ENCODE results near the gene GUCY1B1. TPM values are rescaled to one million over a fixed set of nuclear protein-coding genes. Genes with fewer than 3 reads are reported as not detected.
A peak's percentile ranks its signal among the peaks of the same experiment; 100 is the strongest.
"Not testable (repeated sequence)": the region's sequence is repeated elsewhere in the genome, so short reads cannot be mapped to it uniquely, and the experiment has no call there.

GUCY1B1 gene
- polyA plus RNA-seq, 1 experiment: 2.2 TPM

GRCh38 chr4:155794589-155795236 lies 35.9 kb downstream of the GUCY1B1 start:
- ChIA-PET POLR2A (no interaction called here), CTCF (interaction anchor here (1.0 to 1.7 kb wide), 2 partner anchors 159 to 326 kb away, joined by 3 to 16 read pairs; partner anchors contain the start of gene CTSO)
- TF ChIP-seq CTCF (IDR thresholded peaks at IDR 0.05; ENCODE audit: insufficient read depth, low read depth, low read length): no peak
- Histone ChIP-seq H3K4me3 (ENCODE audit: low read depth, low read length) (no peak overlapping the region), H3K27me3 (ENCODE audit: control insufficient read depth, insufficient read depth, low read length) (no peaks in the 10 kb centered on the region), H3K36me3 (ENCODE audit: control insufficient read depth, insufficient read depth, low read length) (no peaks in the 10 kb centered on the region)
- DNase-seq (ENCODE audit: low read depth): no peak

GRCh38 chr4:155795991-155796390 lies 37.2 kb downstream of the GUCY1B1 start:
- DNase-seq (ENCODE audit: low read depth): no peak
- TF ChIP-seq CTCF (IDR thresholded peaks at IDR 0.05; ENCODE audit: insufficient read depth, low read depth, low read length): peak; percentile 50
- POLR2A ChIA-PET: no interaction called here
- CTCF ChIA-PET: interaction anchor here (0.8 to 1.8 kb wide), 9 partner anchors 8 to 327 kb away, joined by 3 to 16 read pairs (median 3); partner anchors contain the start of genes CTSO and GUCY1B1
- no peaks in the 10 kb centered on the region for H3K27me3 ChIP-seq (ENCODE audit: control insufficient read depth, insufficient read depth, low read length)
- no peaks in the 10 kb centered on the region for H3K36me3 ChIP-seq (ENCODE audit: control insufficient read depth, insufficient read depth, low read length)
- H3K4me3 ChIP-seq (ENCODE audit: low read depth, low read length): no peak overlapping the region

GRCh38 chr4:155797581-155797980 lies 38.8 kb downstream of the GUCY1B1 start:
- CTCF ChIA-PET; H3K36me3 ChIP-seq (ENCODE audit: control insufficient read depth, insufficient read depth, low read length); POLR2A ChIA-PET; DNase-seq (ENCODE audit: low read depth); H3K27me3 ChIP-seq (ENCODE audit: control insufficient read depth, insufficient read depth, low read length); H3K4me3 ChIP-seq (ENCODE audit: low read depth, low read length): not testable (repeated sequence)

GRCh38 chr4:155799116-155799793 lies 40.4 kb downstream of the GUCY1B1 start:
- Histone ChIP-seq H3K27me3 (ENCODE audit: control insufficient read depth, insufficient read depth, low read length) (no peaks in the 10 kb centered on the region), H3K36me3 (ENCODE audit: control insufficient read depth, insufficient read depth, low read length) (no peaks in the 10 kb centered on the region), H3K4me3 (ENCODE audit: low read depth, low read length) (no peak overlapping the region)
- ChIA-PET CTCF (interaction anchor here (0.7 kb wide), 1 partner anchor 9 kb away, joined by 3 read pairs; no protein-coding TSS in a partner anchor), POLR2A (no interaction called here)
- no peak for DNase-seq (ENCODE audit: low read depth)
- TF ChIP-seq CTCF (IDR thresholded peaks at IDR 0.05; ENCODE audit: insufficient read depth, low read depth, low read length): no peak

- Histone ChIP-seq H3K27me3 (ENCODE audit: control insufficient read depth, insufficient read depth, low read length) (no peaks in the 10 kb centered on the region), H3K36me3 (ENCODE audit: control insufficient read depth, insufficient read depth, low read length) (no peaks in the 10 kb centered on the region), H3K4me3 (ENCODE audit: low read depth, low read length) (no peak overlapping the region)
- ChIA-PET CTCF (interaction anchor here (0.7 to 1.6 kb wide), 2 partner anchors 9 to 11 kb away, joined by 3 to 5 read pairs; no protein-coding TSS in a partner anchor), POLR2A (no interaction called here)
- no peak for DNase-seq (ENCODE audit: low read depth)
- TF ChIP-seq CTCF (IDR thresholded peaks at IDR 0.05; ENCODE audit: insufficient read depth, low read depth, low read length): no peak
Observed at GRCh38 chr4:155799794-155800123, 40.9 kb downstream of the GUCY1B1 start.
